Peyer's patch (tissue), 4 donors: ENCODE data around the gene ACRV1.

Experiments
- CTCF ChIP-seq, 6 experiments: fragments of 450-650 bp in 4 of 6; fragments of 200-600 bp in 2 of 6; sonication (generic) in 1 of 6; IDR thresholded peaks; one replicate each; pipeline ENCODE4 v1.5.1; 2017 to 2019; ENCODE audit warnings: antibody characterized with exemption in 6 of 6, mild to moderate bottlenecking in 3 of 6, moderate library complexity in 1 of 6
- POLR2A ChIP-seq, 2 donors: fragments of 450-650 bp; IDR thresholded peaks; one replicate each; pipeline ENCODE4 v1.5.1; 2017; ENCODE audit warnings: antibody characterized with exemption in 2 of 2, mild to moderate bottlenecking in 2 of 2, moderate library complexity in 2 of 2

DNA sequence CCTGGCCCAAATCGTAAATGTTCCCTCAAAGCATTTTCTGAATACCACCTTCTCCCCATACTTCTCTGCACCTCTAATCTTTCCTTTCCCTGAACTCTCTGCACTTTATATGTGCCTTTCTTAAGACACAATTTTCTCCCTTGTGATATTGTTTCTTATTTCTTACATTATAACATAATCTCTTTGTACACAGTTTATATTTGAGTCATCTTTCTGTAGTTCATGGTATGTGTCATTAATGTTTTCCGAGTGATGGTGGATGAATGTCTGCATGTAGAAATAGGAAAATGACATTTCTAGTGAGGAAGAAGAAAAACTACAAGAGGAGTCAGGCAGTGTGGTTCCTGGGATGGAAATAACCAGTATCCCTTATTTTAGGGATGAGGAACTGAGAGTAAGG lies 5.5 kb downstream of the ACRV1 start:
- TF ChIP-seq POLR2A (IDR thresholded peaks at IDR 0.05) (no peak), CTCF (IDR thresholded peaks at IDR 0.05) (no peak)
